ENCODE data around the gene SNAI3.

The SNAI3 gene

GRCh38 chr16:88726408-88726749, 40.1 kb upstream of the SNAI3 start:
- TF ChIP-seq CTCF (conservative IDR thresholded peaks at IDR 0.05; ENCODE audit: control insufficient read depth, insufficient read depth, low read depth, low read length), result no peak
- H3K4me3 ChIP-seq (ENCODE audit: control insufficient read depth, low read depth, low read length), result no peak overlapping the region
- no peak for DNase-seq (ENCODE audit: low read depth)

- no peak for TF ChIP-seq CTCF (conservative IDR thresholded peaks at IDR 0.05; ENCODE audit: control insufficient read depth, insufficient read depth, low read depth, low read length)
- no peak overlapping the region for H3K4me3 ChIP-seq (ENCODE audit: control insufficient read depth, low read depth, low read length)
- DNase-seq (ENCODE audit: low read depth), result no peak
Observed at GRCh38 chr16:88725609-88726407, 39.5 kb upstream of the SNAI3 start.

- no peak for DNase-seq (ENCODE audit: low read depth)
Observed at GRCh38 chr16:88724855-88725555, 38.7 kb upstream of the SNAI3 start.

GRCh38 chr16:88723911-88724310, 37.6 kb upstream of the SNAI3 start:
- DNase-seq (ENCODE audit: low read depth), result no peak
- no peak for TF ChIP-seq CTCF (conservative IDR thresholded peaks at IDR 0.05; ENCODE audit: control insufficient read depth, insufficient read depth, low read depth, low read length)
- no peak overlapping the region for H3K4me3 ChIP-seq (ENCODE audit: control insufficient read depth, low read depth, low read length)

More at GRCh38 chr16:88724855-88725555, 38.7 kb upstream of the SNAI3 start:
- H3K4me3 ChIP-seq (ENCODE audit: control insufficient read depth, low read depth, low read length), result no peak overlapping the region
- no peak for TF ChIP-seq CTCF (conservative IDR thresholded peaks at IDR 0.05; ENCODE audit: control insufficient read depth, insufficient read depth, low read depth, low read length)

GRCh38 chr16:88723507-88723887, 37.2 kb upstream of the SNAI3 start:
- no peak overlapping the region for H3K4me3 ChIP-seq (ENCODE audit: control insufficient read depth, low read depth, low read length)
- no peak for TF ChIP-seq CTCF (conservative IDR thresholded peaks at IDR 0.05; ENCODE audit: control insufficient read depth, insufficient read depth, low read depth, low read length)
- no peak for DNase-seq (ENCODE audit: low read depth)

GRCh38 chr16:88722784-88723506, 36.6 kb upstream of the SNAI3 start:
- no peak overlapping the region for H3K4me3 ChIP-seq (ENCODE audit: control insufficient read depth, low read depth, low read length)
- DNase-seq (ENCODE audit: low read depth), result no peak
- TF ChIP-seq CTCF (conservative IDR thresholded peaks at IDR 0.05; ENCODE audit: control insufficient read depth, insufficient read depth, low read depth, low read length), result no peak
